PC-9 (cell line): ENCODE results near the gene CELF2.

Source experiments
- CTCF ChIP-seq: fragments of 200-600 bp; sonication (generic); conservative IDR thresholded peaks from 2 replicates; pipeline ENCODE4 v1.6.1; 2017; ENCODE audit warnings: mixed run types, antibody characterized with exemption, mild to moderate bottlenecking, moderate library complexity
- EZH2 ChIP-seq: fragments of 200-600 bp; sonication (generic); IDR thresholded peaks from 2 replicates; pipeline ENCODE4 v1.8.0; 2017; ENCODE audit warnings: antibody characterized with exemption, low read depth

DNA sequence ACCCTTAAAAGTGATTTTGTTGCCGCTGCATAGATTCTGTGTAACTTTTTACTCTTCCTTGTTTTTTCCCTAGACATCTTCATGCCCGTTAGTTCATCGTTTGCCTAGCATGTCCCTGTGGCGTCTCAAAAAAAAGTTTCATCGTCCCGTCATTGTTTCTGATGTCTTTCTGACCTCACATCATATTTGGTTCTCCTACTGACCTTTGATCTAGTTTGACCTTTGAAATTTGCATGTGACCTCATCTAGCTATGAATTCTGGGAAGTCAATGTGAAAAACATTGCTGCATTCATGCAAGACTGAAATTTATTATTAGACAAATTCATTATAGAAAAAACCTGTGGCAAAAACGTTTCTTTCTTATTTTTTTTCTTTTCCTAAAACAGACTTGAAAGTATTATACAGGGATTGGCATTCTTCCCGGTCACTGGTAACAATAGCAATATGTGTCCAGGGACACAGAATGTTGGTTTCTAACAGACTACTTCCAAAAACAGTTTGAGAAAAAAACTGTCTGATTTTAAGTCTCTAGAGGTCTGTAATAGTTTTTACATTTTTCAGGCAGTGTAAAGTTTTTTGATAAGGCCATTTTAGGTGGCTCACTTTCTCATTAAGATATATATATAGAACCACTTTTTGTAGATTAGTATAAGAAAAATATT is 312.8 kb downstream of the CELF2 start:
- TF ChIP-seq CTCF (no peak), EZH2 (no peak)
